Stimulated activated CD4-positive, alpha-beta T cell treated with anti-CD3 and anti-CD28 coated beads, Interleukin-15, amount 100 ng/mL, for 24 hours (primary cell): ENCODE results near the gene SLC35E2B.
"Not testable (repeated sequence)": the region's sequence is repeated elsewhere in the genome, so short reads cannot be mapped to it uniquely, and the experiment has no call there.

Source experiments
- DNase-seq: peaks from one replicate; pipeline ENCODE4 v3.0.0-alpha.2; 2020

SLC35E2B gene

DNA sequence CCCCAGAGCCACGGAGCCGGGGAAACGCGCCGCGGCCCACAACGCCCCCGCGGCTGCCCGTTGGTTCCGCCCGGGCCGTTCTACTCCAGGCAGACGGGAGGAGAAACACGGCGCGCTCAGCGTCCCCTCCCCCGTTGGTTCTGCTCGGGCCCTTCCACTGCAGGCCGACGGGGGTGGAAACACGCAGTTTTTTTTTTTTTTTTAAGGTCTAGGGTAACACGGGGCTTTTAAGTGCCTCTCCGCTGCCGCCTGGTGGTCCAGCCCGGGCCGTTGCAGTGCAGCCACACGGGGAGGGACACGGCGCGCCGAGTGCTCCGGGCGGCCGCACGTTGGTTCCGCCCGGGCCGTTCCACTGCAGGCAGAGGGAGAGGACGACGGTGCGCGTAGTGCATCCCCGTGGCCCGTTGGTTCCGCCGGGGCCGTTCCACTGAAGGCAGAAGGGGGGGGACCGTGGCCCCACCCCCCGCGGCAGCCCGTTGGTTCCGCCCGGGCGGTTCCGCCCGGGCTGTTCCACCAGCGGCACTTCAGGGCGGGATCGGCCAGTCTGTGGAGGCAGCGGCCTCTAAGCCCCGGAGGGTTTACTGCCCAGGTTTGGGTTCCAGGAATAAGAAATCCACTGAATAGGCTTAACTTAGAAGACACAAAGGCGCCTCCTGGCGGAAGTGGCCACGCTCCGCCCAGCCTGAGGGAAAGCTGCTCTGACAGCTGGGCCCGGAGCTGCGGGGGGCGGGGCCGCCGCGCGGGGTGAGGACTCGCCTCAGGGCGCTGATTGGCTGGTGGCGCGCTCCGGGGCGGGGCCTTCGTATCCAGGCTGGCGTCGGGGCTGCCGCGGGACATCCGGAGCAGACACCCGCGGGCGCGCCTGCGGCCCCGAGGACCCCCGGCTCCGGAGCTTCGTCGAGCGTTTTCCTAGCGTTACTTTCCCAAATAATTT, at the start of gene SLC35E2B:
SLC35E2B (minus strand) TSS at position 82 of the 934 bp plus-strand sequence. CDS start 16,096 bp downstream, outside the sequence.
- DNase-seq: peak; percentile 94

DNA sequence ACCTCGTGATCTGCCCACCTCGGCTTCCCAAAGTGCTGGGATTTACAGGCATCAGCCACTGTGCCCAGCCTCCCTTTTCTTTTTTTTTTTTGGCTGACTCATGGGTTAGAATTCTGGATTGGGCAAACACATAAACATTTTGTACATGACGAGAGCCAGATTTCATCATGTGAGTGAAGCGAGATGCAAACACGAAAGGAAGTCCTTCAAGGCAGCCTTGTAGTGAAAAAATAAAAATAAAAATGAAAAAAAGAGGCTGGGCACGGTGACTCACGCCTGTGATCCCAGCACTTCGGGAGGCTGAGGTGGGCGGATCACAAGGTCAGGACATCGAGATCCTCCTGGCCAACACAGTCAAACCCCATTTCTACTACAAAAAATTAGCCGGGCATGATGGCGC, 48.4 kb upstream of the SLC35E2B start:
- not testable (repeated sequence) for DNase-seq

DNA sequence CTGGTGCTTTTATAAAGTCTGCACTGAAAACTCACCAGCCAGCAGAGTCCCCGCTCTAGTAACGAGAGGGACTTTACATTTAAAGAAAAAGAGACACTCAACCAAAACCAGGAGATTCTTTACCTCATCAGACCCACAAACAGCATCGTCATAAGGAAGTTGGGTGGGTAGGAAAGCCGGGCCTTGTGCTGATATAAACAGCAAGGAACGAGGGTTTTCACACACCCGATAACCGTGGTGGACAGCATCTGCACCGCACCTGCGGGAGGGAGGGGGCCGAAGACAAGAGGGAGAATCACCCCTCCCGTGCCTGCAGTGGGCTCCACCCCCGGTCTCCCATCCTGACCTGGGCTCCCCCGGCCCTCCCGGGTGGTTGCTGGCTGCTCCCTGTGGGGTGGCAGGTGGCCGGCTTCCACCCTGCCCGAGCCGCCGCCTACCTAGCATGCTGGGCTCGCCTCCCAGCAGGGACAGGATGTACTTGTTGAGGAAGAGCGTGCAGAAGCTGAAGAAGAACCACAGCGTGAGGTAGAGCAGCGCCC, 46.3 kb upstream of the SLC35E2B start:
- not testable (repeated sequence) for DNase-seq

DNA sequence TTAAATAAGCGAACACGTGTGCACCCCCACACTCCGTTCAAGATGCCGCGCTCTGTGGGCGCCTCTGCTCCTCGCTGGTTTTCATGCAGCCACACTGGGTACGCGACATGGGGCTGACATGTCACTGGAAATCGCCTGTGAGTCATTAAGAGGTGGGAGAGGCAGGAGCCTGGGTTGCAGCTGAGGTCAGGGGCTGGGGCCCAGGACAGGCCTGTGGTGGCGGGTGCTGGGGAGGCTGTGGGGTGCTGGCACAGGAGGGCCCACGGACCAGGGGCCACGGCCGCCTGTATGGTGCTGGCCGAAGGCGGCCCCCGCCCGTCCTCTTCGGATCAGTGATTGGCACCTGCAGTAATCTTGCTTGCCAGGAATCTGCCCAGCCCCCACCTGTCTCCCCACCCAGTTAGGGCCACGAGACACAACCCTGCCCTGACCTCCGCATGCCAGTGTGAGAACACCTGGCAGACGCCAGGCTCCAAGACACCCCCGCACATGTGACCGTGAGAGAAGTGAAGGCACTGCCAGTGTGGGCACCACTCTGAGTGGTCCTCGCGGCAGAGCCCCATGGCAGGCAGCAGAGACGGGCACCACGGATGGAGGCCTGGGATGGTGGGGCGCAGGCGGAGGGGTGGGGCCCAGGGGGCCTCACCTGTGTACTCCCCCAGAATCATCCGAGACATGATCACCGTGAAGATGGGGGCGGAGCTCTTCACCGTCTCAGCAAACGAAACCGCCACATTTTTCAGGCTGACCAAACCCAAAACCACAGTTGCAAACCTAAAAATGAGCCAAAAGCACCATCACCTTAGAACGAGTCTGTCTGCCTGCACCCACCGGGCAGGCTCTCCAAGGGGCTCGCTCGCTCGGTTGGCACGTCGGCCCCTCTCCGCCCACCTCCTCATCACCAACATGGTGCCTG, 45.3 kb upstream of the SLC35E2B start:
- not testable (repeated sequence) for DNase-seq

DNA sequence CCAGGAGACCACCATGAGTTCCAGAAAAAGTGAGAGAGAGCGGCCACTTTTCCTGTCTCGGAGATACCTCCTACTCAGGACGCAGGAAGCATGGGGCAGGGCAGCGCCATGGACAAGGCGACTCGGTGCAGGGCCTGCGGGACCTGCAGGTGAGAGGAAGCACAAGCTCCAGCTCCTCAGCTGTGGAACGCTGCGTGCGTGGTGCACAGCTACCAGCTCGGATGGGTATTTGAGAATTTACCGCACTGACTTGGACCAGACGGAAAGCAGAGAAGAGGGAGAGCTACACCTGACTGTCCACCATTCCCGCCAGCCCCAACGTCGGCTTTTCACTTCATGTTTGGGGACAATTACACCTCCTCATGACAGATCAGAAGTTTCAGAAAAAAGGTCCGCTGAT, 39.8 kb upstream of the SLC35E2B start:
- no peak for DNase-seq

DNA sequence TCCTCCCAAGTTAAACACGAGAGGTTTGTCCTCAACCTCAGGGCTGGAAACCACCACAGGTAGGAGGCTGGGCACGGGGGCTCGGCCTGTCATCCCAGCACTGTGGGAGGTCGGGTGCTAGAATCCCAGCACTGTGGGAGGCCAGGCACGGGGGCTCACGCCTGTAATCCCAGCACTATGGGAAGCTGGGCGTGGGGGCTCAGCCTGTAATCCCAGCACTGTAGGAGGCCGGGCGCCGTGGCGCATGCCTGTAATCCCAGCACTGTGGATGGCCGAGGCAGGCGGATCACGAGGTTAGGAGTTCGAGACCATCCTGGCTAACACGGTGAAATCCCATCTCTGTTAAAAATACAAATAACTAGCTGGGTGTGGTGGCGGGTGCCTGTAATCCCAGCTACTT, 38.3 kb upstream of the SLC35E2B start:
- DNase-seq: no peak

DNA sequence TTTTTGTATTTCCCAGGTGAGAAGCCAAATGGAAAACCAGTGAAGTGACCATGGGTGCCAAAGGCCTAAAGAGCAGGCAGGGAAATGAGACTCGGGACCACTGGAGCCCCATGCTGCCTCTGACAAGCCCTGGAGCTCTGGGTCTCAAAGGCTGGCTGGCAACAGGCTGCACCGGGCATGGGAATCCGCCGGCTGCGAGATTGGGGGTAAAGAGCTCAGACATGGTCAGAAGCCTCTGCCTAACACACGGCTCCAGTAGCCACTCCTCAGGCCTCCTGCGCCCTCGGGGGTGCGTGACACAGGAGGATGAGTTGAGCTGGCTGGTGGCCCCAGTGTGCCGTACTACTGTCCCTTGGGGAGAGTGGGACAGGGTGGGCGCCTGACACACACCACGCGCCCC, 37.6 kb upstream of the SLC35E2B start:
- DNase-seq: not testable (repeated sequence)

DNA sequence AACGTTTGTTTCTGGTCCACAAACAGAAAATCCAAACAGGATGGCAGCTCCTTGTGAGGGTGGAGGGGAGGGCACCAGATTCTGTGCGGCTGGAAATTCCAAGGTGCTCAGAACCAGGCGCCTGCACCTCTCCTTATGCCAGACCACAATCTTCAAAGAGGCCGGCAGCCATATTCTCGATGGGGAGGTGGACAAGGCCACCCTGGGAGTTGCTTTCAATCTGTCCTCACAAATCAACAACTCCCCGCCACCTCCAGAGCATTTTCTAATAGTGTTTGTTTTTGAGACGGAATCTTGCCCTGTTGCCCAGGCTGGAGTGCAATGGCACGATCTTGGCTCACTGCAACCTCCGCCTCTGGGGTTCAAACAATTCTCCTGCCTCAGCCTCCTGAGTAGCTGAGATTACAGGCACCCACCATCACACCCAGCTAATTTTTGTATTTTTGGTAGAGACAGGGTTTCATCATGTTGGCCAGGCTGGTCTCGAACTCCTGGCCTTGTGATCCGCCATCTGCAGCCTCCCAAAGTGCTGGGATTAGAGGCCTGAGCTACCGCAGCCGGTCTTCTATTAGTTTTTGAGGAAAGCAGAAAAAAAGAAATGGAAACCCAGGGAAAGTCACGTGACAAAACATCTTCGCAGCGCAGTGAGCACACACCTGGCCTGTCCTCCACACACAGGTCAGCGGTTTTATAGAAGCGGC, 36.7 kb upstream of the SLC35E2B start:
- not testable (repeated sequence) for DNase-seq

DNA sequence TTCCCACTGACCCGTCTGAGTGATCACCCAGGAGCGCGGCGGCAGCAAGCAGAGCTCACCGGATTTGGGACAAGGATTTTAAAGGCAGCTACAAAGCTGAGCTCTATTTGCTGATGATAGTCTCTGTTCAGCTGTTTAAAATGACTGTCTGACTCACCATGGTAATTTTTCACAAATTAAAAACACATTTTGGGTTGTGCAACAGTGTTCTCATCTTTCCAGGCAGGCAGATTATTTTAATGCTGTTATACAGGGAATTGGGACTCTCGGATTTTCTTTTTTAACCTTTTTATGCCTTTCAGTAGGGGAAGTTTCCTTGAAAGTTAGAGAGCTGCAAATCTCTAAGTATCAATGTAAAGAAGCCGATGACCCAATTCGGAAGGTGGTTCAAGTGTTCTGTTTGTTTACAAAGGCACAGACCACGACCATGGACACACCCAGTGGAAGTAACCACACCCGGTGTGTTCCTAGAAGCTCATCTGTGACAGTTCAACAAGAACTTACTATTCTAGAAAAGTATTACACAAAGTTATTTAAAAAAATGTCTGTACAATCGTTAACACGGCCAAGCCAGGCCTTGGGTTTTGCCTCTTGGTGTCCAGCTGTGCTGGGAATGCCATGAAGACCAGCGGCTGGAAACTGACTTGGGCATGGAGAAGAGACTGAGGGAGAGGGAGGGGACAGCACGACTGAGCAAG, 35.9 kb upstream of the SLC35E2B start:
- not testable (repeated sequence) for DNase-seq

DNA sequence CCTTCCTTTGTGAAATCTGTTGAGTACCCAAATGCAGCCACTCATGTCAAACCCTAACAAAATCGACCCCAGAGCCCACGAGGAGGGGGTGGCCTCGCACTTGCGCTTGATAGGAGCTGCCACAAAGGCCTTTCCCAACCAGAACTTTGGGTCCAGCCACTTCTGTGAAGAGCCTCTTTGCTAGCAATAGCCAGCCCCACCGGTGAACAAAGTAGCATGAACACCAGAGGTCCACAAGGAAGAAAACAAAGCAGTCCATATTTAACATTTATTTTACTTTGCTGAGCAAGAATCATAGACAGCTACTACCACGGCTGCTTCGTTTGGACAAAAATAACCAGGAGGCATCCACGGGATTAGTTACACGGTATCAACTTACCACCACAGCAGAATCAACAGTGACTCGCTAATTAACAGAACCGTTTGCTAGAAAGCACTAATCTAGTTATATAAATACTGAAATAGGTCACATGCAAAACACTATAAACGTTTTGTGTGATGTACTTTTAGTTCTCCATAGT, 34.6 kb upstream of the SLC35E2B start:
- not testable (repeated sequence) for DNase-seq

DNA sequence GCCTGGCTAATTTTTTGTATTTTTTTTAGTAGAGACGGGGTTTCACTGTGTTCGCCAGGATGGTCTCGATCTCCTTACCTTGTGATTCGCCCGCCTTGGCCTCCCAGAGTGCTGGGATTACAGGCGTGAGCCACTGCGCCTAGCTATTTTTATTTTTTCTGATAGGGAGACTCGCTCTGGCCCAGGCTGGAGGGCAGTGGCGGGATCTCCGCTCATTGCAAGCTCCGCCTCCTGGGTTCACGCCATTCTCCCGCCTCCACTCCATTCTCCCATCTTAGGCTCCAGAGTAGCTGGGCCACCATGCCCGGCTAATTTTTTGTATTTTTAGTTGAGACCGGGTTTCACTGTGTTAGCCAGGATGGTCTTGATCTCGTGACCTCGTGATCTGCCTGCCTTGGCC, 33.5 kb upstream of the SLC35E2B start:
- DNase-seq: not testable (repeated sequence)

DNA sequence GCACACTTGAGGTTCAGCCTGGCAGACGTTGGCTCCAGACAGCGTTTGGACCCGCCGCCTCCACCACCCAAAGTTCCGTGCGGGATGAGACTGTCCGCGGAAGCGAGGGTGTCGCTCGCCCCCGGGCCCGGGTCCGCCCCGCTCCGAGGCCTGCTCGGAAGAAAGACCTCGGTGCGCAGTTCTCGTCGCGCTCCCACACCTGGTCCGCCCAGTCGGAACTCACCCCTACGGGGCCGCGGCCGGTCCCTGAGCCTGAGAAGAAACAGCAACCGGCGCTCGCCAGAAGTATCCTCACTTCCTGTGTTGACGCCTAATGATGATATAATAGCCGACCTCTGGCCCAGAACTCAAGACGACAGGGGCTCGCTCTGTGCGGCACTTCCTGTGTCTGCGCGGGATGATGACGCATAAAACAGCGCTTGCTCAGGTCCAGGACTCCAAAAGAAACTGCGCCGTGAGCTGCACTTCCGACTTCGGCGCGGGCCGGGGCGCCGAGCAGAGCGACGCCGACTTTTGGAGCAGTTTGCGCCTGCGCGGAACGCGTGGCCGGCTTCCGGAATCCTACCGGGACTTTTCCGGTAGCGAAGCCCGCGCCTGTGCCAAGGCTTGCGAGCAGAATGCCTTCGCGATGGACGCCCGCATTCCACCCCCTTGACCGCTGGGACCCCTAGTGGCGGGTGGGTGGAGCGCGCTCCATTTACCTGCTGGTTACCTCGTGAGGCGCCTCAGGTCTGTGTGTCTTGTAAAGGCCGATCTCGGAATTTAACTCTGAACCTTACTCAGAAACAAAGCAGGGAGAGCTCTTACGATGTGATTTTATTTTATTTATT, 31.7 kb upstream of the SLC35E2B start, which contains the start of gene CDK11A:
CDK11A (minus strand) TSS at position 323 of the 830 bp plus-strand sequence. CDS start 1,539 bp downstream, outside the sequence.
- DNase-seq: peak; percentile 99

DNA sequence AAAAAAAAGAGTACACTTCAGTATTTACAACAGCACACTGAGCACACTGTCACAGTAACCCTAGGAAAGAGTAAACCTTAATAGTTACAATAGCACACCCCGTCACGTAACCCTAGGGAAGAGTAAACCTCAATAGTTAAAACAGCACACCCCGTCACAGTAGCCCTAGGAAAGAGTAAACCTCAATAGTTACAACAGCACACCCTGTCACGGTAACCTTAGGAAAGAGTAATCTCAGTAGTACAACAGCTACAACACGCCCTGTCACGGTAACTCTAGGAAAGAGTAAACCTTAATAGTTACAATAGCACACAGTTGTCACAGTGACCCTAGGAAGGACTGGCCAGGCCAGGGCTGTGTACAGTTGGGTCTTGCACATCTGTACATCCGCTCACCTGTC, 28.6 kb upstream of the SLC35E2B start:
- no peak for DNase-seq

DNA sequence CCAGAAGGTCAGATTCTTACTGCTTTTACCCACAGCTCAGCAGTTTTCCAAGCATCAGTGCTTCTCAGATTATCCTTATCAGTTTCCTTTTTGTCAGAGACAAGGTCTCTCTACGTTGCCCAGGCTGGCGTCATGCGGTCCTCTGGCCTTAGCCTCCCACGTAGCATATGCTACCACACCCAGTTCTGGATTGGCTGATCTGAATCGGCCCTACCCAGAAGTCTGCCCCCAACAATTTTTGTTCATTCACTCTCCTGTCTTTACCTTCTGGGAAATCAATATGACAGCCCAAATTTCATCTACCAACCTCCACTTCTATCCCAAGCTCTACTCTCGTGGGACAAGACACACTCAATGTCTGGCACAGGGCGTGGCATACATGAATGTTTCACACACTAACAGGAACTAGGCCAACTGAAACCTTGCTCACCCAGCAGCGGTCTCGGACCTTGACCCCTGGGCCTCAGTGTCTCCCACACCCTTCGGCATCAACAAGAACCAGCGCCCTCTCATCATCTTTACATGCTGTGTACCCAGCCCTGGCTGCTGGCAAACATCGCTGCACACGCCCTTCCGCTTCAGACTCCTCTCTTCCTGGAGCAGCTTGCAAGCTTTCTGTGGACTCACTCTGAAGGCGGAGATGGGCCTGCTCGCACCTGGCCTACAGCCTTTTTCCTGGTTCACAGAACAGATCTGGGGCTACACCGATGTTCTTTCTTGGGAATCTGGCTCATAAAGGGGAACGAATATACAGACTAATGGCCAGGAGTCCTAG, 22.7 kb upstream of the SLC35E2B start:
- DNase-seq: not testable (repeated sequence)

DNA sequence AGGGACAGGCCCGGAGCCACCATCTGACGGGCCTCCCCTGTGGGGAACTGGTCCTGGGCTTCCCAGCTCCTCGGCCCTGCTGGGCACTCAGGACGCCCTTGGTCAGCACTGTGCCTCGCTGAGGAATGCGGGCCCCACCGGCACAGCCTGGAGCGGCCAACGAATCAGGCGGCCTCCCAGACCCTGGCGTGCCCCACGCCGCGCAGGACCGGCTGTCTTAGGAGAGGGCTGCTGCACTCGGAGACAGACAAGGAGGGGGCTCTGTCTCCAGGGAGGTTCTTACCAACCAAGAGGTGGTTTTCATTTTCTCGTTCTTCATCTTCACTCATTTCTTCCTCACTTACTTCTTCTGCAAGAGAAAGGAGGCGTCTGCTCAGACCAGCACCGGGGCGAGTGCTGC, 15.3 kb upstream of the SLC35E2B start:
- not testable (repeated sequence) for DNase-seq

DNA sequence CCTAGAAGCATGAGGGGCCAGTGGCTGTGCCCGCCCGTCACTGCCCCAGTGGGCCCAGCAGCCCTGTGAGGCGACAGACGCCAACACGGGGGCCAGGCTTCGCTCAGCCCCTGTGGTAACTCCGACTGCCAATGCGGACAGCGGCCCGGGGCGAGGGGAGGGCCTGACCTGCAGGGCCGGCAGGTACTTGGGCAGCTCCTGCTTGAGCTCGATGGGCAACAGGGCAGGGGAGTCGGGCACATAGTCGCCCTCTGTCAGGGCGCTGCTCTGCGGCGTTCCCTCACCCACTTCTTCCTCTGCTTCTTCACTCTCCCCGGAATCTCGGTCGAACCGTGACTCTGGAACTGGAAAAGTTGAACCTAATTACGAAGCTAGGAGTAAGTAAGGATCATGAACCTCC, 14.6 kb upstream of the SLC35E2B start:
- not testable (repeated sequence) for DNase-seq

DNA sequence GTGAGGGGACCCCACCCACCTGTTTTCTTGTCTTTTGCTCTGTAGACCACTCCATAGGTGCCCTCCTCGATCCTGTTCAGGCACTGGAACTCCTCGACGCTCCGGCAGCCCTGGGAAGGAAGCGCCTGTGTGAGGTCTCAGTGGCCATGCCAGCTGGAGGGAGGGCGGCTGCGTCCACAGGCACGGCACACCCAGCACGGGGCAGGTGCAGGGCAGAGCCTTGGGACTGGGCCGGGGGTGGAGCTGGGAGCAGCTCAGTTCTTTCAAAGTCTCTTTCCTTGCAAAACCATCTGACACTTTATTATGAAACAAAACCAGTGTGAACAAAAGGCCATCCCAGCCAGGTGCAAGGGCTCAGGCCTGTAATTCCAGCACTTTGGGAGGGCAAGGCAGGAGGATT, 13.0 kb upstream of the SLC35E2B start:
- DNase-seq: not testable (repeated sequence)

DNA sequence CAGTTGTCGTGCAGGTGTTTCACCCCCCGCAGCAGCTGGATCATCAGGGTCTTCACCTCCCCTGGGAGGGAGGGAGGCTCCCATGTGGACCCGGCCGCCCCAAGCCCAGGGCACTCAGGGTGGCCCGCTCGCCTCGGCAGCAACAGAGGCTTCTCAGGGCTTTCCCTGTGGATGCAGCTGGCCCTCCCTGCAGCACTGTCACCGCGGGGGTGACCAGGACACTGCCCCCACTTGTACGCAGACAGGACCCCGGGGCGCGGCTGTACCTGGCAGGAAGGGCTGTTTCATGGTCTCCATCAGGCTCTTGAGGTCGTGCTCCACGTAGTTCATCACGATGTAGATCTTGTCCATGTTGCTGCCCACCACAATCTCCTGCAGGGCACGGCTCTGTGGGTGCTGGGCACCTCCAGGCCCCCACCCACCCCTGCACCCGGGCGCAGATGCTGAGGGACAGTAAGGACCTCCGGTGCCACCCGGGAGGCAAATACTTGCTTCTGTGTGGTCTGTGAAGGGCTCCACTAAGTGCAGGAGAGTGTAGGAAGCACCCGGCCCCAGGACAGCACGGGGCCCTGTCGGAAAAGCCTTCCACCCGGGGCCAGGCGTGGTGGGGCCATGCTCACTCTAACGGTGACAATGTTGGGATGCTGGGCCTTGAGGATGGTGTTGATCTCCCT, 11.8 kb upstream of the SLC35E2B start:
- not testable (repeated sequence) for DNase-seq

DNA sequence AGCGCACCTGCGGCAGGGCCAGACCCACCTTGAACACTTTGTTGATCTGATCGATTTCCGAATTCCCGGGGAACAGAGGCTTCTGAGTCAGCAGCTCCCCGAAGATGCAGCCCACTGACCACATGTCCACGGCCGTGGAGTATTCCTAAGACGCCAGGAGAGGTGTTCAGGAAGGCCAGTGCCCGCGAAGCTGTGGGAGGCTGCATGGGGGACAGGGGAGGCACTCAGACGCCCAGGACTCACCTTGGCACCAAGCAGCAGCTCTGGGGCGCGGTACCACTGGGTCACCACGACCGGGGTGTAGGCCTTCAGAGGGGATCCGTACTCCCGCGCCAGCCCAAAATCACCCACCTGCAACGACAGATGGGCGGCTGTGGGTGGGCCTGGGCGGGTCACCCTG, 11.2 kb upstream of the SLC35E2B start:
- no peak for DNase-seq
